Measurements from ENCODE around the gene DMKN.

DMKN gene

DNA sequence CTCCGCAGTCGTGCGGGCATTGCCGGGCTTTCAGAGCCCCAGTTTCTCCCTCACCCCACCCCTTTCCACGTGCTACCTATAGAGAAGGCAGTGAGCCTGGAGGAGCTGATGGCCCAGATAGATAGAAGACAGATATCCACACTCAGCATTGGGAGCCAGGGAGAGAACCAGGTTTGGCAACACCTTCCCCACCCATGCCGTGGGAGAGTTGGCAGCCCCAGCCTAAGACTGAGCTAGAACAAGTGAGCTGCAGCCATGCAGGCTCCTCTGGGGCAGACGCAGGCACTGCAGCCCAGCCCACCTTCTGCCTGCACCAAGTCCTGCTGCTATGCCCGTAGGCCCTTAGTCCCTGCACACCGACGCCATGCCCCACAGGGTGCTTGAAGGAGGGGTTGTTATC, 12.8 kb downstream of the DMKN start:
- Histone ChIP-seq H3K9ac (ENCODE audit: low read length) (no peak overlapping the region), H3K23ac (ENCODE audit: low read length in 2 of 2) (no peak overlapping the region)

GRCh38 chr19:35498984-35499527, 14.4 kb downstream of the DMKN start:
- Histone ChIP-seq H2AK5ac (ENCODE audit: low read length, severe bottlenecking) (no peak overlapping the region), H3K27me3 (ENCODE audit: control insufficient read depth in 1 of 2, insufficient read depth in 1 of 2, low read length in 2 of 2) (peaks cover 9 to 17% of the 10 kb centered on the region in 2 experiments), H3K4ac (ENCODE audit: low read depth in 1 of 2, low read length in 2 of 2) (no peak overlapping the region), H2AFZ (ENCODE audit: low read depth, low read length) (no peak overlapping the region), H3K9me3 (ENCODE audit: control insufficient read depth, low read length) (no peaks in the 10 kb centered on the region), H4K8ac (ENCODE audit: low read length) (no peak overlapping the region), H3K14ac (ENCODE audit: low read length in 2 of 2) (no peak overlapping the region), H3K27ac (ENCODE audit: low read length, poor library complexity, severe bottlenecking) (no peak overlapping the region), H3K4me3 (ENCODE audit: insufficient read depth in 1 of 2, low read depth in 1 of 2, low read length in 2 of 2) (no peak overlapping the region), H2BK12ac (ENCODE audit: low read length in 2 of 2) (no peak overlapping the region), H2BK15ac (ENCODE audit: low read depth, poor library complexity, severe bottlenecking) (no peak overlapping the region), H3K79me1 (replicated peaks; ENCODE audit: low read length, poor library complexity, severe bottlenecking) (no peaks in the 10 kb centered on the region), H3K23ac (ENCODE audit: low read length in 2 of 2) (peak overlapping the region in 1 of 2 experiments; percentile 50), H3K4me1 (ENCODE audit: control insufficient read depth, insufficient read depth, low read depth, low read length) (peaks cover 5% of the 10 kb centered on the region), H3K4me2 (ENCODE audit: low read length, poor library complexity, severe bottlenecking) (no peak overlapping the region), H2BK5ac (ENCODE audit: low read depth, low read length, poor library complexity, severe bottlenecking) (no peak overlapping the region), H4K91ac (ENCODE audit: low read length) (no peak overlapping the region), H3K9ac (ENCODE audit: low read length) (no peak overlapping the region), H3K36me3 (ENCODE audit: control insufficient read depth in 1 of 2, insufficient read depth in 2 of 2, low read depth in 1 of 2, low read length in 2 of 2) (no peaks in the 10 kb centered on the region), H3K18ac (ENCODE audit: low read depth in 1 of 2, low read length in 2 of 2) (no peak overlapping the region), H2BK120ac (ENCODE audit: low read depth, low read length) (no peak overlapping the region)
- 85% methylated on average over 8 of the region's 9 CpGs for WGBS
- no peak for DNase-seq

More for the DNA sequence above, 12.8 kb downstream of the DMKN start:
- no peaks in the 10 kb centered on the region for H3K9me3 ChIP-seq (ENCODE audit: control insufficient read depth, low read length)
- 84% methylated on average over 5 of the region's 10 CpGs for WGBS
- no peak overlapping the region for H2BK12ac ChIP-seq (ENCODE audit: low read length in 2 of 2)
- H2AK5ac ChIP-seq (ENCODE audit: low read length, severe bottlenecking) = no peak overlapping the region
- no peak overlapping the region for H3K4ac ChIP-seq (ENCODE audit: low read depth in 1 of 2, low read length in 2 of 2)
- H3K4me1 ChIP-seq (ENCODE audit: control insufficient read depth, insufficient read depth, low read depth, low read length) = no peaks in the 10 kb centered on the region
- no peak overlapping the region for H3K14ac ChIP-seq (ENCODE audit: low read length in 2 of 2)
- no peak for DNase-seq
- no peak overlapping the region for H4K8ac ChIP-seq (ENCODE audit: low read length)
- no peak overlapping the region for H2AFZ ChIP-seq (ENCODE audit: low read depth, low read length)
- H3K36me3 ChIP-seq (ENCODE audit: control insufficient read depth in 1 of 2, insufficient read depth in 2 of 2, low read depth in 1 of 2, low read length in 2 of 2) = peaks cover 0 to 3% of the 10 kb centered on the region in 2 experiments
- H3K18ac ChIP-seq (ENCODE audit: low read depth in 1 of 2, low read length in 2 of 2) = no peak overlapping the region
- no peak overlapping the region for H4K91ac ChIP-seq (ENCODE audit: low read length)
- no peak overlapping the region for H3K4me2 ChIP-seq (ENCODE audit: low read length, poor library complexity, severe bottlenecking)
- peaks cover 12 to 16% of the 10 kb centered on the region in 2 experiments for H3K27me3 ChIP-seq (ENCODE audit: control insufficient read depth in 1 of 2, insufficient read depth in 1 of 2, low read length in 2 of 2)
- no peak overlapping the region for H2BK15ac ChIP-seq (ENCODE audit: low read depth, poor library complexity, severe bottlenecking)
- H3K4me3 ChIP-seq (ENCODE audit: insufficient read depth in 1 of 2, low read depth in 1 of 2, low read length in 2 of 2) = no peak overlapping the region
- H2BK120ac ChIP-seq (ENCODE audit: low read depth, low read length) = no peak overlapping the region
- H3K27ac ChIP-seq (ENCODE audit: low read length, poor library complexity, severe bottlenecking) = no peak overlapping the region
- no peak overlapping the region for H2BK5ac ChIP-seq (ENCODE audit: low read depth, low read length, poor library complexity, severe bottlenecking)
- no peaks in the 10 kb centered on the region for H3K79me1 ChIP-seq (replicated peaks; ENCODE audit: low read length, poor library complexity, severe bottlenecking)

- H2BK12ac ChIP-seq (ENCODE audit: low read length in 2 of 2) = no peak overlapping the region
- no peak overlapping the region for H3K14ac ChIP-seq (ENCODE audit: low read length in 2 of 2)
- no peak overlapping the region for H2BK120ac ChIP-seq (ENCODE audit: low read depth, low read length)
- no peak for DNase-seq
- no peaks in the 10 kb centered on the region for H3K79me1 ChIP-seq (replicated peaks; ENCODE audit: low read length, poor library complexity, severe bottlenecking)
- no peaks in the 10 kb centered on the region for H3K36me3 ChIP-seq (ENCODE audit: control insufficient read depth in 1 of 2, insufficient read depth in 2 of 2, low read depth in 1 of 2, low read length in 2 of 2)
- no peak overlapping the region for H3K18ac ChIP-seq (ENCODE audit: low read depth in 1 of 2, low read length in 2 of 2)
- H4K91ac ChIP-seq (ENCODE audit: low read length) = no peak overlapping the region
- peaks cover 5% of the 10 kb centered on the region for H3K4me1 ChIP-seq (ENCODE audit: control insufficient read depth, insufficient read depth, low read depth, low read length)
- 90% methylated on average over 2 of the region's 3 CpGs for WGBS
- no peak overlapping the region for H3K27ac ChIP-seq (ENCODE audit: low read length, poor library complexity, severe bottlenecking)
- peaks cover 9 to 25% of the 10 kb centered on the region in 2 experiments for H3K27me3 ChIP-seq (ENCODE audit: control insufficient read depth in 1 of 2, insufficient read depth in 1 of 2, low read length in 2 of 2)
- H3K4ac ChIP-seq (ENCODE audit: low read depth in 1 of 2, low read length in 2 of 2) = no peak overlapping the region
- no peak overlapping the region for H2AK5ac ChIP-seq (ENCODE audit: low read length, severe bottlenecking)
- H2BK15ac ChIP-seq (ENCODE audit: low read depth, poor library complexity, severe bottlenecking) = no peak overlapping the region
- no peak overlapping the region for H3K23ac ChIP-seq (ENCODE audit: low read length in 2 of 2)
- no peak overlapping the region for H3K4me2 ChIP-seq (ENCODE audit: low read length, poor library complexity, severe bottlenecking)
- H3K9me3 ChIP-seq (ENCODE audit: control insufficient read depth, low read length) = no peaks in the 10 kb centered on the region
- no peak overlapping the region for H3K4me3 ChIP-seq (ENCODE audit: insufficient read depth in 1 of 2, low read depth in 1 of 2, low read length in 2 of 2)
- H3K9ac ChIP-seq (ENCODE audit: low read length) = no peak overlapping the region
- no peak overlapping the region for H4K8ac ChIP-seq (ENCODE audit: low read length)
- no peak overlapping the region for H2BK5ac ChIP-seq (ENCODE audit: low read depth, low read length, poor library complexity, severe bottlenecking)
- no peak overlapping the region for H2AFZ ChIP-seq (ENCODE audit: low read depth, low read length)
These were observed 15.2 kb downstream of the DMKN start for GRCh38 chr19:35498220-35498619.

GRCh38 chr19:35497406-35497805, 16.0 kb downstream of the DMKN start:
- Histone ChIP-seq H4K91ac (ENCODE audit: low read length) (no peak overlapping the region), H4K8ac (ENCODE audit: low read length) (no peak overlapping the region), H3K9me3 (ENCODE audit: control insufficient read depth, low read length) (no peaks in the 10 kb centered on the region), H2AFZ (ENCODE audit: low read depth, low read length) (no peak overlapping the region), H3K4me2 (ENCODE audit: low read length, poor library complexity, severe bottlenecking) (no peak overlapping the region), H3K4ac (ENCODE audit: low read depth in 1 of 2, low read length in 2 of 2) (no peak overlapping the region), H2BK15ac (ENCODE audit: low read depth, poor library complexity, severe bottlenecking) (no peak overlapping the region), H3K18ac (ENCODE audit: low read depth in 1 of 2, low read length in 2 of 2) (no peak overlapping the region), H3K27me3 (ENCODE audit: control insufficient read depth in 1 of 2, insufficient read depth in 1 of 2, low read length in 2 of 2) (peaks cover 9 to 33% of the 10 kb centered on the region in 2 experiments), H2BK12ac (ENCODE audit: low read length in 2 of 2) (no peak overlapping the region), H3K4me3 (ENCODE audit: insufficient read depth in 1 of 2, low read depth in 1 of 2, low read length in 2 of 2) (no peak overlapping the region), H3K9ac (ENCODE audit: low read length) (no peak overlapping the region), H2BK120ac (ENCODE audit: low read depth, low read length) (no peak overlapping the region), H2AK5ac (ENCODE audit: low read length, severe bottlenecking) (no peak overlapping the region), H3K4me1 (ENCODE audit: control insufficient read depth, insufficient read depth, low read depth, low read length) (peaks cover 5% of the 10 kb centered on the region), H3K23ac (ENCODE audit: low read length in 2 of 2) (no peak overlapping the region), H3K27ac (ENCODE audit: low read length, poor library complexity, severe bottlenecking) (no peak overlapping the region), H2BK5ac (ENCODE audit: low read depth, low read length, poor library complexity, severe bottlenecking) (no peak overlapping the region), H3K14ac (ENCODE audit: low read length in 2 of 2) (no peak overlapping the region), H3K36me3 (ENCODE audit: control insufficient read depth in 1 of 2, insufficient read depth in 2 of 2, low read depth in 1 of 2, low read length in 2 of 2) (no peaks in the 10 kb centered on the region), H3K79me1 (replicated peaks; ENCODE audit: low read length, poor library complexity, severe bottlenecking) (no peaks in the 10 kb centered on the region)
- WGBS = 87% methylated on average over 14 of the region's 14 CpGs
- no peak for DNase-seq
